ENCODE results near the gene HELZ. TPM values are rescaled to one million over a fixed set of nuclear protein-coding genes. Genes with fewer than 3 reads are reported as not detected.

HELZ gene
- total and polyA plus RNA-seq, 2 of the 8 experiments (the other 6 are each of a cell fraction or from before 2014, with no cell fraction given) = 10.0 to 48.7 TPM

DNA sequence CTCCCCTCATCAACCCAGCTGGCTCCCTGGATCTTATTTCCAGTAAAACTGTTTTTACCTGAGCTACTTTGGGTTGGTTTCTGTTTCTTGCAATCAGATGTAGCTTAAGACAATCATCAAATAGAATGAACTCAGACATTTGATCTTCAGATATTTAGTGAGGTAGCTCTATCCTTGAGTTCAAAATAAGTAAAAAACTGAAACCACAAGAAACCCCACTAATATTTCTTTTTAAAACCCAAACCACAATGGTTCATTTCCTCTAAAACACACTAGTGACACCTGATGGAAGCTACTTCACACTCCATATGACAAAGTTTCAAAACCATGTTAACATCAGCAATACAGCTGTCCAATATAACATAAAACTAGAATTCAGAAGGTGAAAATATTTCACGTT is 162.9 kb downstream of the HELZ start:
- Histone ChIP-seq H3K27ac (ENCODE audit: low read depth, low read length) (no peak overlapping the region), H4K20me1 (replicated peaks in 1 of 2; ENCODE audit: control insufficient read depth in 1 of 2, insufficient read depth in 2 of 2, low read length in 2 of 2) (no peaks in the 10 kb centered on the region), H3K9me3 (ENCODE audit: insufficient read depth in 2 of 2, low read depth in 1 of 2, low read length in 1 of 2) (no peaks in the 10 kb centered on the region), H4K5ac (ENCODE audit: insufficient read length, low read depth, low read length) (no peak overlapping the region), H3K23me2 (ENCODE audit: low read depth, low read length) (no peaks in the 10 kb centered on the region), H3K9ac (replicated peaks in 1 of 4; ENCODE audit: extremely low read depth in 1 of 4, low read depth in 3 of 4, low read length in 3 of 4) (no peak overlapping the region), H2BK15ac (ENCODE audit: low read length) (no peak overlapping the region), H2AFZ (ENCODE audit: low read length) (no peak overlapping the region), H3K4ac (replicated peaks; ENCODE audit: insufficient read length, low read depth, low read length) (no peak overlapping the region), H3K23ac (ENCODE audit: insufficient read length) (no peak overlapping the region), H2BK20ac (ENCODE audit: low read length) (no peak overlapping the region), H4K91ac (replicated peaks; ENCODE audit: insufficient read length, low read length) (no peak overlapping the region), H3K56ac (replicated peaks; ENCODE audit: insufficient read length, low read depth, low read length) (no peak overlapping the region), H3K4me1 (replicated peaks in 1 of 4; ENCODE audit: control insufficient read depth in 3 of 4, insufficient read depth in 4 of 4, low read length in 3 of 4) (no peaks in the 10 kb centered on the region), H3K27me3 (replicated peaks in 1 of 4; ENCODE audit: control insufficient read depth in 3 of 4, extremely low read depth in 1 of 4, insufficient read depth in 3 of 4, low read length in 3 of 4) (no peaks in the 10 kb centered on the region), H3K79me1 (ENCODE audit: low read depth, low read length) (no peaks in the 10 kb centered on the region), H3K36me3 (ENCODE audit: control insufficient read depth in 2 of 4, insufficient read depth in 4 of 4, low read length in 3 of 4) (peaks cover 0 to 10% (median 2%) of the 10 kb centered on the region in 4 experiments; a peak in 4 of 8 replicates), H3K4me2 (ENCODE audit: insufficient read depth in 1 of 2, low read depth in 2 of 2, low read length in 2 of 2) (no peak overlapping the region), H2BK5ac (ENCODE audit: low read depth, low read length) (no peak overlapping the region), H3K18ac (ENCODE audit: extremely low read depth, low read length) (no peak overlapping the region), H4K8ac (ENCODE audit: extremely low read depth, insufficient read depth, low read length) (no peak overlapping the region), H3K79me2 (ENCODE audit: control insufficient read depth in 1 of 2, insufficient read depth in 2 of 2, low read length in 2 of 2) (no peaks in the 10 kb centered on the region), H3K4me3 (ENCODE audit: extremely low read depth in 1 of 4, insufficient read depth in 2 of 4, low read depth in 3 of 4, low read length in 4 of 4) (no peak overlapping the region), H2AK5ac (ENCODE audit: low read depth, low read length) (no peak overlapping the region), H2BK120ac (replicated peaks; ENCODE audit: low read depth, low read length) (no peak overlapping the region), H3K14ac (ENCODE audit: insufficient read length) (no peak overlapping the region), H2BK12ac (ENCODE audit: low read depth, low read length) (no peak overlapping the region)
- POLR2A ChIA-PET (ENCODE audit: partially characterized antibody) = no interaction called here
- DNase-seq (ENCODE audit: low read depth in 1 of 2, low spot score in 2 of 2) = no peak
- 77% methylated on average over 1 of the region's 1 CpG; no CpG with 5 or more reads in 1 of the 2 experiments for WGBS, 2 experiments (ENCODE audit: extremely low coverage in 1 of 2, insufficient coverage in 1 of 2, insufficient read length in 1 of 2, insufficient replicate concordance in 2 of 2, low coverage in 1 of 2, low lambda C conversion rate in 2 of 2, missing lambda C conversion rate in 1 of 2)
- FAIRE-seq = no peak
- CTCF ChIA-PET (ENCODE audit: partially characterized antibody) = interaction anchor here (0.7 to 1.9 kb wide), 8 partner anchors 12 to 82 kb away, joined by 3 to 6 read pairs (median 3); no protein-coding TSS in a partner anchor
- no peak for TF ChIP-seq EGR1 (IDR thresholded peaks at IDR 0.05; ENCODE audit: borderline replicate concordance, low read depth, low read length)
- no peak for TF ChIP-seq ZNF274 (IDR thresholded peaks at IDR 0.05; ENCODE audit: borderline replicate concordance, extremely low read depth, low read length)
- TF ChIP-seq HDAC2 (IDR thresholded peaks at IDR 0.05; ENCODE audit: borderline replicate concordance in 1 of 2, low read depth in 2 of 2, low read length in 2 of 2) = no peak
- no peak for TF ChIP-seq CEBPB (IDR thresholded peaks at IDR 0.05; ENCODE audit: low read depth, low read length)
- no peak for TF ChIP-seq POLR2A (IDR thresholded peaks at IDR 0.05; ENCODE audit: control extremely low read depth in 1 of 2, low read depth in 2 of 2, low read length in 2 of 2)
- no peak for TF ChIP-seq TEAD4 (IDR thresholded peaks at IDR 0.05; ENCODE audit: low read depth, low read length)
- no peak for TF ChIP-seq POLR2AphosphoS5 (IDR thresholded peaks at IDR 0.05; ENCODE audit: low read depth, low read length)
